Right kidney (tissue), 1 donor: ENCODE measurements around the gene ITGA2.

ENCODE experiments used
- DNase-seq: peaks from one replicate; pipeline ENCODE4 v3.0.0-alpha.2; 2016

Gene ITGA2

GRCh38 chr5:52987711-52988331 is 1.3 kb upstream of the ITGA2 start:
- DNase-seq = no peak

- DNase-seq = no peak
Observed at GRCh38 chr5:52988335-52989024, 672 bp upstream of the ITGA2 start.

- no peak for DNase-seq
Observed at GRCh38 chr5:52989781-52990527, 802 bp downstream of the ITGA2 start.

GRCh38 chr5:52990528-52990925 is 1.4 kb downstream of the ITGA2 start:
- no peak for DNase-seq

GRCh38 chr5:52993367-52993766 is 4.2 kb downstream of the ITGA2 start:
- DNase-seq = no peak

GRCh38 chr5:52994266-52994665 is 5.1 kb downstream of the ITGA2 start:
- DNase-seq = no peak

GRCh38 chr5:52995095-52995494 is 5.9 kb downstream of the ITGA2 start:
- no peak for DNase-seq

- DNase-seq = no peak
Observed at GRCh38 chr5:52995914-52996313, 6.8 kb downstream of the ITGA2 start.

- DNase-seq = no peak
Observed at GRCh38 chr5:52996979-52997378, 7.8 kb downstream of the ITGA2 start.

GRCh38 chr5:52997424-52997823 is 8.3 kb downstream of the ITGA2 start:
- DNase-seq = peak; percentile 35

GRCh38 chr5:52998552-52999313 is 9.6 kb downstream of the ITGA2 start:
- DNase-seq = no peak

- no peak for DNase-seq
Observed at GRCh38 chr5:52999344-52999949, 10.3 kb downstream of the ITGA2 start.

- no peak for DNase-seq
Observed at GRCh38 chr5:53001541-53001940, 12.4 kb downstream of the ITGA2 start.

GRCh38 chr5:53002491-53002890 is 13.3 kb downstream of the ITGA2 start:
- DNase-seq = no peak

GRCh38 chr5:53003144-53003543 is 14.0 kb downstream of the ITGA2 start:
- no peak for DNase-seq

GRCh38 chr5:53006911-53007890 is 18.0 kb downstream of the ITGA2 start:
- DNase-seq = no peak

- no peak for DNase-seq
Observed at GRCh38 chr5:53008751-53009150, 19.6 kb downstream of the ITGA2 start.

- DNase-seq = no peak
Observed at GRCh38 chr5:53009816-53010215, 20.7 kb downstream of the ITGA2 start.

- no peak for DNase-seq
Observed at GRCh38 chr5:53010814-53011213, 21.7 kb downstream of the ITGA2 start.

GRCh38 chr5:53011233-53011632 is 22.1 kb downstream of the ITGA2 start:
- no peak for DNase-seq

- DNase-seq = no peak
Observed at GRCh38 chr5:53013857-53014256, 24.7 kb downstream of the ITGA2 start.
